HG03025 (cell line): Measurements from ENCODE around the gene PEX14.

Source experiments
- ATAC-seq: cut with Tn5 transposase; IDR thresholded peaks from one replicate; pipeline ENCODE4 v1.9.1; 2021; ENCODE audit warnings: mild to moderate bottlenecking, moderate library complexity; ENCODE audit not compliant: unreplicated experiment, low FRiP score

PEX14 gene

DNA sequence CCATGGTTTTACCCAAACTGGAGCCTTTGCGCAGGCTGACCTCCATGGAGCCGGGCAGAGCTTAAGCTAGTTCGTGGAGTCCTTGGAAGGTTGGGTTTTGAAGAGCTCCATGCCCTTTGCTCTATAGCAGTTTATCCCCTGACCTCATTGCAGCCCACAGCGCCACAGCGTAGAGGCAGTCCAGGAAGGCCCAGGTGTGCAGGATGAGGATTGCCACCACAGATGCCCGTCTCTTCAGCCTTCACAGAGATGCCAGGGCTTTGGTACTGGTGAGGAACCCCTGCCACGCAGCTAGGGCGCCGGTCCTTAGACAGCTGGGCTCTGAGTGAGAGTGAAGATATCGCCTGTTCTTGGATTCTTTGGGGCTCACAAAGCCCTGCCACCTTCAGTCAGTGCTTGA, 138.6 kb downstream of the PEX14 start:
- ATAC-seq = no peak

DNA sequence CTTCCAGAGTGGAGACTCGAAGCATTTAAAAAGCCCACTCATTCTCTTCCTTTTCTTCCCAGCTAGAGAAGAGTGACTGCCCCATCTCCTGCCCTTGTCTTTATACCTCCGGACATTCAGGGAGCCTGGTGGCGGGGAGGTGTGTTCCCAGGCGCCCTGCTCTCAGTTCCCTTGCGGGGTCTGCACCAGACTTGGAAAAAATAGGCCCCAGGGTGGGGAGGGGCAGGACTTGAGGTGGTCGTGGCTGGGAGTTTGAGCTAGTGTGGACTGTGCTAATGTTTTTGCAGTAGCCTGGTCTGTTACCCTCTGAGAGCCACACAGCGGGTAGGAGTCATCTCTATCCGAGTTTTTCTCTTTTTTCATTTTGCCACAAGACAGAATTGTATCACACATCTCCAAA, 139.1 kb downstream of the PEX14 start:
- no peak for ATAC-seq

DNA sequence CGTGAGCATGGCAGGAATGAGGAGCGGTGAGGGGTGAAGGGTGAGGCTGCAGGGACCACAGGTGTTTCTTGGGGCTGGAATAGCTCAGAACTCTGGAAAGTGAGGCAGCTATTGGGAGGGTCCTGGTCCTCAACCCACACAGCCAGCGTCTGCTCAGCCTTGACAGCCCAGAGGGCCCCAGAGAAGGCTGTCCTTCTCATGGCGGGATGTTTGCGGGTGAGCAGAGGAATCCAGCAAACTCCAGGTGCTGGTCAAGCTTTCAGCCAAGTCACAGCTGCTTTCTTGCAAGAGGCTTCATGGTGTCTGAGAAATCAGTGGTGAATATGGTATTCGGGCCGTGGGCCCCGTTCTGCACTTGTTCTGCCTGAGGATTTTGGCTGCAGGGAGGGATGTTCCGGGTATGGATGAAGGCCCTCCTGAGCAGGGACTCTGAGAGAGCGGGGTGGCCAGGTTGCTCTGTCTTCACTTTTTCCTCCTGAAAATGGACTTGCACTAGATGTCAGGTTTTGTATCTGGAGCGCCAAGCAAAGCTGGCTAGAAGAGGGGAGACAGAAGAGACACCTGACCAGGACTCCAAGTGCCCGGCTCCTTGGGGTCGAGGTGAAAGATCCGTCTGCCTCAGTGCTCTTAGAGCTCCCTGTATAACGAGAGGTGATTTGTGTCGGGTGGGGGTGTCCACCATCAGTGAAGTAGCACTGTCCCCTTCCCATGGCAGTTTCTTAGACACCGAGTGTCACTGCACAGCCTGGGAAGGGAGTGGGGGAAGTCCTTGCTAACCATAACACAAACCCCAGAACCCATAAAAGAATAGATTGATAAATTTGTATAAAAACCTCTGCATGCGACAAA, 139.9 kb downstream of the PEX14 start:
- no peak for ATAC-seq

DNA sequence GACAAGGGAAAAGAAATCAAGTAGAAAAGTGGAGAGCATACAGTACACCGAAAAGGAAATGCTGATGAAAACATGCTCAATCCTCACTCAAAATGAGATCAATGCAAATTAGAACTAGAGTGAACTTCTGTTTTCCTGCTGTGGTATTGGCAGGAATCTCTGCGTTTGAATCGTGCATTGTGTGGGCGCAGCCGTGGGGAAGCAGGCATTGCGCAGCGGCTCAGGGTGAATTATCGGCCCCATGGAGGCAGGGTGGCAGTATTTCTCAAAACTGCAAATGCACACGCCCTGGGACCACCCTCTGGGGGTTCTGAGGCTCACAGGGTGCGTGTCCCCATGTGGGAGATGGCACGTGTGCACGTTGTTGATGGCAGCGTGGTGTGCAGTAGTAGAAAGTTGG, 140.6 kb downstream of the PEX14 start:
- no peak for ATAC-seq

DNA sequence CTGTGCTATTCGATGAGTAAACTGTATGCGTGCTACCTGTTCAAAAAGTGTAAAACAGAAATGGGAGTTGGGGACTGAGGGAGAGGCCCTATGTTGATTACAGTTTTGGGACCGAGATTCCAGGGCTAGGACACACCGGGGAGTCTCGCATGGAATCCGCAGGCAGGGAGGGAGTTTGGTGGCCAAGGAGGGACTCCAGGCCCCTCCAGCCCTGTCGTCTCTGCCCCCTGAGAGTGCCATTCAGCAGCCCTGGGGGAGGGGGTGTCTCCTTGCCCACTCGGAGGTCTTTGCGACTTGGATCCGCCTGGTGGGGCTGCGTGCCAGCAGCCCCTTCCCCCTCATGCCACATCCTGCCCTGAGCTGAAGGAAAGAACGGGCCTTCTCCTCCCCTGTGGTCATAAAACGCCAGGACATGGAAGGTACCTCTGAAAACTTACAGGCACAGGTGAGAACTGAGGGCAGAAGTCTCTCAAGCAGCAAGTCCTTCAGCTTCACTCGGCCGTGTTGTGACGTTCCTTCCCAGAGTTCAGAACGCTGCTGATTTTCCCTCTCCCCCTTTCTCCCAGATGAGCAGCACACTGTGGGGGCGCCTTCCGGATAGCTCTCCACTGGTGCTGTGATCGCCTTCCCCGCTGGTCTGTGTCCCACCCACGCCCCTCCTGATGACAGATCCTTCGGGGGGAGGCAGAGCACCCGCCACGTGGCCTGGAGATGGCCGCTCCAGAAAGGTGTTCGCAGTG, 141.4 kb downstream of the PEX14 start:
- no peak for ATAC-seq

DNA sequence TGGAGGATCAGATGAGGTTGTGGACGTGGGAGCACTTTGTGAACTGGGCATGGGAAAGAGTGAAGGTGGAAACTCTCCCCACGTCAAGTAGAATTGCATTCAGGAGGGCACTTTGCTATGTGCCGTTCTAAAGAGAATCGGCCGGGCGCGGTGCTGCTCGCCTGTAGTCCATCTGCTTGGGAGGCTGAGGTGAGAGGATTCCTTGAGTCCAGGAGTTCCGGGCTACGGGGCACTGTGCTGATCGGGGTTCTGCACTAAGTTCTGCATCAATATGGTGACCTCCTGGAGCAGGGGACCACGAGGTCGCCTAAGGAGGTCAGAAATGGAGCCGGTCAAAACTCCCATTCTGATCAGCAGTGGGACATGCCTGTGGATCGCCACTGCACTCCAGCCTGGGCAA, 141.9 kb downstream of the PEX14 start:
- ATAC-seq = no peak

DNA sequence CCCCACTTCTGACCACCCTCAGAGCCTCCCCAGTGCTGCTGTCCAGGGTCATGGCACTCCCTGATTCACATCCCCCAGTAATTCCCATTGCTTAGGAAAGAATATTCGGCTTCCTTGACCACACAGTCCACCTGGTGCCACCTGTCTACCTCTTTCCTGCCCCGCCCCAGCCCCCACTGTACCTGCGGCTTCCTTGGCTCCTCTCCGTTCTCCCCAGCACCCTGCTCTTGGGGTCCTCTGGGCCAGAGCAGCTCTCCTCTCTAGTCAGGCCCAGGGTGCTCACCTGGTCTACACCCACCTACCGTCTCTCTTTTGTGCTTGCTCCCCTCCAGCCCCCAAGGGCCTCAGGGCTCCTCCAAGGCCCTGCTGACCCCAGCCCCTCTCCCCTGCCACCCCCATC, 142.6 kb downstream of the PEX14 start:
- ATAC-seq = no peak

DNA sequence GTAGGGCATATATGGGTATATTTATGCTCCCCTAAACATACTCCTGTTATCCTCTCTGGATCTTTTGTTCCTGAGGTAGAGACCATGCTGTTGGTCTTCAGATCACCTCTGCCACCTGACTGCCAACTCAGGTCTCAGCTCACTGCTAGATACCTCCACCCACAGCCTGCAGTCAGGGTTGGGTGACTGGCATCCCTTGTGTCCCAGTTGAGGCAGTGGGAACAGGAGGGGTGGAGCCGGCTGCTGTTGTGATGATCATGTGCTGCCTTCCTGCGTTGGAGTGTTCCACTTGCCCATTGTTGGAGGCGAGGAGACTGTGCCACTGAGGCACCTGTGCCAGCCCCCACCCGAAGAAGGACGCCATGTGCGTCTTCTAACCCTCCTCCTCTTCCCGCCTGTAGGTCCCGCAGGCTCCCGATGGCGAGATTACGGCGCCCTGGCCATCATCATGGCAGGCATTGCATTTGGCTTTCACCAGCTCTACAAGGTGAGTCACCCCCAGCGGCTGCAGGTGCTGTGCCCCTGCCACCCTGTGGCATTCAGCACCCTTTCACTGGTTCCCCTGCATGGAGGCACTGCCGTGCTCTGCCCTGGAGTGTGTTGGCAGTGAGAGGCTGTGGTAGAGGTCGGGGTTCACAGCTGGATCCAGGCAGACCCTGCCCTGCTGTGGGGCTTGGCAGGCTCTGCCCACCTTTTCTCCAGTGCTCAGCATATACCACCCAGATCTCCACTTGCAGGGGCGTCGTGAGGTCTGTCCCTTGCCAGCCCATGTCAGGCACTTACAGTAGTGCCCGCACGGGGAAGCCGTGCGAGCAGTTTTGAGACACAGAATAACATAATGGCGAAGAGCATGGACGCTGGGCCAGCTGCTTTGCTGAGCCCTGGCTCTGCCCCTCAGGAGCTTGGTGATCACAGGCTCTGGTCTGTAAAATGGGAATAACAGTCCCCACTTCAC, 143.5 kb downstream of the PEX14 start:
- ATAC-seq = no peak

DNA sequence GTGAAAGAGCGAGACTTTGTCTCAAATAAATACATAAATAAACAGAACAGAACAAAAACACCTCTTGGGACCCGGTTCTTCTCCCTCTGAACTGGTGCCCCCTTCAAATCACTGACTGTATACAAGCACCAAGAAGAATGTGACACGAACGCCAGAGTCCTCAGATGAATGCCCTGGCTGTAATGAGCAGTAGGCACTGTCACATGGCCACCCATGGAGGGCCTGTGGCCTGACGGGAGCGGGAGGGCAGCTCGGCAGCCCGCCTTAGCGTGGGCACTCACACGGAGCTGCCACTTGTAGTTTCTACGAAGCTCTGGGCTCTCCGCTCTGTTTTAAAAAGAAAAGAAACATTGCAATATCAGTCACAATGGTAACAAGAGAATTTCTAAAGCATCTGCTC, 146.0 kb downstream of the PEX14 start:
- no peak for ATAC-seq

DNA sequence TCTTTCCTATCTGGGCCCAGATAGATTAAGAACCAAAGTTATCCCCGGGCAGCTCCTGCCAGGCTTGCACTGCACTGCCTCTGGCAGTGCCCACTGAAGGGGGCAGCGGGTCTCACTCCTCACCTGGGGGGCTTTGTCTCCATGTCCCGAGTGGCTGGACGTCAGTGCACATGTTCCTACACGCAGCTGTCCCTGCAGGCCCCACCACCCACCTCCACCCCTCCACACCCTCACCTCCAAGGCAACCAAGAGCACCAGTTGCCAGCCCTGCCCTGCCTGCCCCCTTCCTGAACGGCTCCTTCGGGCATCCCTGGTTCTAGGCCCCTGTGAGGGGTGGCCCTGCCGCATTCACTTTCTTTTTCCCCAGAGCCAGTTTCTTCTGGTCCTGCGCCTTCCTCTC, 147.2 kb downstream of the PEX14 start:
- no peak for ATAC-seq

DNA sequence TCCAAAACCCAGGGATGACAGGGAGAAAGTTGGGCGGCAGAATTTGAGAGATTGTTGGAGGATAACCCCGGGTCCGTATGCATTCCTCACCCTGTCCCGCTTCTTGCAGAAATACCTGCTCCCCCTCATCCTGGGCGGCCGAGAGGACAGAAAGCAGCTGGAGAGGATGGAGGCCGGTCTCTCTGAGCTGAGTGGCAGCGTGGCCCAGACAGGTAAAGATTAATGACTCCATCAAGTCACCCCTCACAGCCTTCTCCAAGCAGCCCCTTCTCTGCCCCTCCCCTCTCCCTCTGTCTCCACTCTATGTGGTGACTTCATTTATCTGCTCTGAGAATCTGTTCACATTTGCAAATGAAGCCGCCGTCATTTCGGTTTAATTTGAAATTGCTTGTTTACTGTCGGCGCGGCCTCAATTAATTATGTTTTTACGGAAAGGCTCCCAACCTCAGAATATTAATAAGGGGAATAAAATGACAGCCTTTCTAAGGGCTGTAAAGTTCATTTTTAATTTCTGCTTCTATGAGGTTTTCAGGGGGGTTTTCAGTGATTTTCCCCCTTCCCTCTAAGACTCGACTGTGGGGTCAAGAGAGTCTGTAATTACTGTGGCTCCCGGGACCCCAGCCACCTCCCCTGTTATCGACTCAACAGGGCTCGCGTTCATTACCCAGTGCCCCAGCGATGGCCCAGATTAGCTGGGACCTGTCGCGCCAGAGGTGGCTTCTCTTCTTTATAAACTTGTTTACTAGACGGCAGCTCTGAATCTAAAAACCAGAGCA, 148.3 kb downstream of the PEX14 start:
- ATAC-seq = no peak

DNA sequence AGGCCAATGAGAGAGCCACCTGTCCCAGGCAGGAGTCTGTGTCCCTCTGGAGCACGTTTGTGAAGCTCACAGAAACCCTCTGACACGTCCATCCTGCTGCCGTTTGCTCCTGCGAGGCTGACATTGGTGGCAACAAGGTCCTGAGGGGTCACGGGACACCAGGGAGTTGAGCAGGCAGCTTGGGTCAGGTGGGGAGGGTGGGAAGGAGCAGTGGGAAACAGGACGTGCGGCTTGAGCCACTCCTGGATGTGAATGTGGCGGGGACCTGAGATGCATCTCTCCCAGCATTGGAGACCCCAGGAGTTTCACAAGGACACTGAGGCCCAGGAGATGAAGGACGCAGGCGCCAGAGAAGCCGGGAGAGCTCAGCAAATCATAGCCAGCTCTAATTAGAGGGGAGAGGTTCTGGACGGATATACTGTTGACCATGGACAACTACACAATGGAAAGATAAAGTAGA, 149.0 kb downstream of the PEX14 start:
- ATAC-seq = no peak

DNA sequence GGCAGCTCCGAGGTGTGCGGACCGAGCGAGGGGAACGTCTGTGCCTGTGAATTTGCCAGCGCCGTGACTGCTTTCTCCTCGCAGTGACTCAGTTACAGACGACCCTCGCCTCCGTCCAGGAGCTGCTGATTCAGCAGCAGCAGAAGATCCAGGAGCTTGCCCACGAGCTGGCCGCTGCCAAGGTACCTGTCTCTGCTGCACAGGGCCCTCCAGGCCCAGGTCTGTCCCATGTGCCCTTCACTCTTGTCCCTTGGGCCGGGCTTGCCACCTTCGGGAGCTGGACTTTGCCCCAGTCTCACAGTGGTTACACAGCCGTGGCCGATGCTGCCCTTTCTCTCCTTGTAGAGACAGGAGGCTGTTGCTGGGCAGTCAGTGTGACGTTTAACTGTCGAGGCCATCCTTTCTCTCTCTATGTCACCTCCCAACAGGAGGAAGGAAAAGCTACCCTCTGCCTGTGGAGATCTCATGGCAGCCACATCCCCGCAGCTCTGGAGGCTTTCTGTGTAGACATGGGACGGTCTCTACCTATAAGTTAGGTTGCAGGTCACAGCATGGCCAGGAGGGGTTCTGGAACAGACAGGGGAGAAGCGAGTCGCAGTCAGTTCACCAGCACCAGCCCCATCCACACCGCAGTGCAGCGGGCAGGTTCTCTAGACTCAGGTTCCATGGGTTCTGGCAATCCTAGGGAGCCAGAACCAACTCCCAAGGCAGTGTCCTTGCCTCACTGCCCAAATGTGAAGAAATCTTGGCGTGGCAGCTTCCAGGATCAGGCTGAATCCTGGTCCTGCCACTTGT, 149.7 kb downstream of the PEX14 start:
- ATAC-seq = no peak

DNA sequence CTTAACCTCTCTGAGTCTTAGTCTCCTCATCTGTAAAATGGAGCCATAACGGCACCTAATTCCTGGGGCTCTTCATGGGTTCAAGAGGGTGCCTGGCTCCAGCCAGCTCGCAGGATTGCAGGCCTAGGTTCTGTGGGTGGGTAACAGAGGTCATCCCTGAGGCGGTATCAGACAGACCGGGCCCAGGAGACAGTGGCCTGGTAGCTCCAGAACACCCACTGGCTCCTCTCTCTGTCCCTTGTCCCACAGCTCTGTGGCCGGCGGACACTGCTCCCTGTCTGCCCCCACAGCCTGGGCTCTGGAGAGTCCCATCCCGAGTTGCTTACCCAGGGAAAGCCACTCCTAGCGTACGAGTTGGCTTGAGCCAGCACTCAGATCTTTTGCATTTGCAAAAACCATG, 150.3 kb downstream of the PEX14 start:
- no peak for ATAC-seq

DNA sequence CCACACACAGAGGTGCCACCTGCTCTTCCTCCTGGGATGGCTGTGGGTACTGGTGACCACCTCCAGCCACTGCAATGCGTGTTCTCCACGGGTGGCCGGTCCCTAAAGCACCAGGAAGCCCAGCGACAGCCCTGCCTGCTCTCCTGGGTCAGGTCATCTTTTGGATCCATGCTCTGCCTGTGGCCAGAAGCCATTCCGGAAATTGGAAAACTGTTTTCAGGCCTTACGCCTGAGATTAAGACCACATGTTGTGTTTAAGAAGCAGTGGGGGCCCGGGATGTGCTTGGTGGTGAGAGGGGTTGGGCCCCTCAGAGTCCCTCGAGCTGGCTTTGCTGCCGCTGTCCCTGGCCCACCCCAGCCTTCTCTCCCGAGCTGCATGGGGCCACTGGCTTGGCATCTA, 150.8 kb downstream of the PEX14 start:
- ATAC-seq = no peak

DNA sequence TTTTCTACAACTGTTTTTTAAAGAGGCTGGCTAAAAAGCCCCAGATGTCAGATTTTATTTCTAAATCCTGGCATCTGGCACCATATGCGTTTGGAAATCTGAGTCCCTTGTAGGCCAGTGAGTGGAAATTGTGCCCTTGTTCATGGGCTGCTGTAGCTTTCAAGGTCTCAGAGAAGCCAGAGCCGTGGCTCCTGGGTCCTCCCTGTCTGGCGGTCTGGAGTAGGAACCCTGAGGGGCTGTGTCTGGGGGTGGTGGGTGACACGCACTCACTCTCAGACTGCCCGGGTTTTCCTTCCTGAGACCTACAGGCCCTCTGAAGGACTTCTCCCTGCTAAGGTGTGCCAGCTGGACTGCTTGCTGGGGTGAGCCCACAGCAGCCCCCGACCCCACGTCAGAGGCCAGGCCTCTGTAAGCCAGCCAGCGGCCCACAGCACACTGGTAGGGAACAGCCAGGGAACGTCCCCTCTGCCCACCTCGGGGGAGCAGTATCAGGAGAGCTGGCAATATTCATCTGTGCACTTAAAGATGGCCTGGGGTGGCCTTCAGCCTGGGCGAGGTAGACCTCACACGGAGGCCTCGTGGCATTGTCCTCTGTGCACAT, 151.5 kb downstream of the PEX14 start:
- ATAC-seq = no peak

DNA sequence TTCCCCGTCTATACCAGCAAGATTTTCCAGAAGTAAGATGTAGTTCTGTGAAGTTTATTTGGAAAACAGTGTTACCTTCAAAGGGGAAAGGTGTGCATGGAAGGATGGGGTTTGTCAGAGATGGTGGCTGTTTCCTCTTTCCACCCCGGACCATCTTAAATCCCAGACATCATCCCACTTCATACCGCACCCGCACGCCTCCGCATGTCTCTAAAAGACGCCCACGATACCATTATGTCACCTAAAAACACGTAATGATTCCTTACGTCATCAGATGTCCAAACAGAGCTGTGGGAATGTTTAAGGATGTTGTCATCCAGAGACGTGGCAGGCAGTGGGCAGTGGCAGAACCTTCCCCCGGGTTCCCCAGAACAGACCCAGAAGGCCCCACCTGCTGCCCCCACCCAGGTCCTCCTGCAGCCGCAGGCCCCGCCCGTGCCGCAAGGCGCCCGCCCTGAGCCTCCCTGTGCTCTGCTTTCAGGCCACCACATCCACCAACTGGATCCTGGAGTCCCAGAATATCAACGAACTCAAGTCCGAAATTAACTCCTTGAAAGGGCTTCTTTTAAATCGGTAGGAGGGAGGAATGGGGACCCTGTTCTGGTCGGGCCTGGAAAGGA, 152.2 kb downstream of the PEX14 start:
- ATAC-seq = no peak

DNA sequence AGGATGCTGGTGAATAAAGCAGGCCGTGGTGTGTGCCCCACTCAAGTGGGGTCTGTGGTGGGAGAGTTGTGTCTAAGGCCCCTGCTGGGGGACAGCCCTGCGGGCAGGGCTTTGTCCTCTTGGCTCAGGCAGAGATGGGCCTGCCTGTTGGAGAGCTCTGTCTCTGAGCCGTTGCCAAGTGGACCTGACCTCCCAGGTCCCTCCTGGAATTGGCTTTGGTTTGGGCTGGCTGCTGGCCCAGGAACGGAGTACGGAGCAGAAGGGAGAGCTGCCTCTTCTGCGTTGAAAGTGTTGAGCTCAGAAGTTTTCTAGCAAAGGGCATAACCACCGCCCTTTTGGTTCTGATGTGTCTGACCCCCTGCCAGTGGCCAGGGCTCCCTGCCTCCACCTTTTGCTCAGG, 153.9 kb downstream of the PEX14 start:
- ATAC-seq = no peak
